ENCODE measurements around the gene SERPINH1.

Gene SERPINH1

DNA sequence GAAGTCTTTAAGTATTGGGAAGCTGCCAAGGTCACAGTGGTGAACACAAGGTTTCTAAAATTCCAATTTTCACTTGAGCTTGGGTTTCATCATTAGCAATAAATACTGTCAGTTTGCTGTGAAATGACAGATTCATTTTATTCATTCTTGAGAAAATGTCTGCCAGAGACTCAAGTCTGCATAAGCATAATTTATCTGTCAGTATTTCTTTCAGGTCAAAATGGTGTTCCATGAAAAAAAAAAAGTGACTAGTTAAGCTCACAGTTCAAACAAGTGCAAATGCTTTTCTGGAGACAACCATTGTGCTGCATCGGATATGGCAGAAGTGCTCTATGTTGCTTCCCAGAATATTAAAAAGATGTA is 28.2 kb upstream of the SERPINH1 start:
- DNase-seq: no peak

DNA sequence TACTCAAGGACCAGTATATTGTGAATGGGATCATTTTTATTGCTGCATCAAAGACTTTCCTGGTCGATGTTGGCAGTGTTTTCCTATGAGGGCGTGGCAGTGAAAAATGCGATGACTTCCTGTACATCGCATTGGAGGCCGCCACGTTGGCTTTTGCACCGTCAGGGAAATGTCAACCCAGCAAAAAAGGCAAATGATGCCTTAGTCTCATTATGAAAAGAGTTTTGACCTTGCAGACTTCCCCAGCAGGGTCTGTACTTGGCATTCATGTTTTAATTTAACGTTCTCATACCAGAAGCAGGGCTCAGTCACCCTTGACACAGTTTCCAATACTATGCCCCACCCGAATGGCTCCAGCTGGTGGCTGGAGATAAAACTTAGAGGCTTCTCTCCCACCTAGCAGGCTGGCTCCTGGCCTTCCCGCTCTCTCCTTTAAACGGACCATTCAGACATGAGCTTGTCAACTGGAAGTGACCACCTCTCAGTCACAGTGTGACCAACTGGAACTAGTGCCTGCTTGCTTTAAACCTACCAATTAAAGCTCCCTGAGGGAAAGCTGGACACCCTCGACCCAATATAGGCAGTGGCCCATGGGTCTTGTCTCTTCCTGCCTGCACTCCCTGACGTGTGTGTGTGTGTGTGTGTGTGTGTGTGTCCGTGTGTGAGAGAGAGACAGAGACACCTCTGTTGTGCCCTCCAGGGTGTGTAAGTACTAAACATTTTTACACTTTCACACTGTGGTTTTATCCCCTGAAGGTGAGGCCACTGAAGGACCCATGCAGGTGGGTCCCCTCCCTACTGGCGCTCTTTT is 27.6 kb upstream of the SERPINH1 start:
- DNase-seq: no peak

DNA sequence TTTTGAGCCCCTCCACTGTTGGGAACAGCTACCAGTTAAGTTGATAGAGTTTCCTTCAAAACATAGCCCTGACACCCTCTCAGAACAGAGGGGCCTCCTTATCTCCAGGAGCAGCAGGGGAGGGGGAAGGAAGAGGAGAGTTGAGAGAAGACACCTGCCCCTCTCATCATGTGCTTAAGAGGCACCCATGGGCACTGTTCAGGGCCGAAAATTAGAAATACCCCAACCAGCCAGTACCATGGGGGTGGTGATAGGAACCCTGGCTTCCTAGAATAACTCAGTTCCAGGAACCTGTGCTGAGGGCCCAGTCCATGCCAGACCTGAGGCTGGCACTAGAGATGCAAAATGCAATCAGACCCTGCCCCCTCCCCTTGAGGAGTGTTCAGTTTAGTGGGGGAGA is 27.0 kb upstream of the SERPINH1 start:
- DNase-seq: no peak

GRCh38 chr11:75536786-75537641 is 25.0 kb upstream of the SERPINH1 start:
- no peak for DNase-seq

GRCh38 chr11:75537740-75538139 is 24.3 kb upstream of the SERPINH1 start:
- no peak for DNase-seq

DNA sequence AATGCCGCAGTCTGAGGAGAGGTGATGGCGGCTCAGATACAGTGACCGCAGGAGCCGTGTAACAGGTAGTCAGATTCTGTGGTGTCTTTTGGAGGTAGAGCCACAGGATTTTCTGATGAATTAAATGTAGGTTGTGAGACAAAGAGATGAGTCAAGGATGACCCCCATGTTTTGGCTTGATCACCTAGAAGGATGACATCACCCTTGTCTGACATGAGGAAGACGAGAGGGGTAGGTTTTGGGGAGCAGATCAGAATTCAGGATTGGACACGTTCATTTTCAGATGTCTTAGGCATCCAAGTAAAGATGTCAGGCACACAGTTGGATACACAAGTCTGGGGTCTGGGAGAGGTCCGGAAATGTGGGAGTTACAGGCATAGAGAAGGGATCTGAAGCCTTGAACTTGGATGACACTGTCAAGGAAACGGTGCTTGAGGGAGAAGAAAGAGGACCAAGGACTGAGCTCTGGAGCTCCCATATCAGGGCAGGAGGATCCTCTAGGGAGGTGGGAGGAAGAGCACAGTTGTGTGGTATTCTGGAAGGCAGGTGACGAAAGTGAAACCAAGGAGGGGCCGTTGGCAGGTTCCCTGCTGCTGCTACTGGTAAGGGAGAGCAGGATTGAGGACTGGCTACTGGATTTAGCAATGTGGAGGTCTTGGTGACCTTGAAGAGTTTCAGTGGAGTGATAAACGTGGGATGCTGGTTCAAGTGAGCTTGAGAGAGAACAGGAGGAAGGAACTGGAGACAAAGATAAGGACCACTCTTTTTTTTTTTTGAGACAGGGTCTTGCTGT is 23.7 kb upstream of the SERPINH1 start:
- no peak for DNase-seq

GRCh38 chr11:75539459-75540334 is 22.4 kb upstream of the SERPINH1 start:
- DNase-seq: no peak

DNA sequence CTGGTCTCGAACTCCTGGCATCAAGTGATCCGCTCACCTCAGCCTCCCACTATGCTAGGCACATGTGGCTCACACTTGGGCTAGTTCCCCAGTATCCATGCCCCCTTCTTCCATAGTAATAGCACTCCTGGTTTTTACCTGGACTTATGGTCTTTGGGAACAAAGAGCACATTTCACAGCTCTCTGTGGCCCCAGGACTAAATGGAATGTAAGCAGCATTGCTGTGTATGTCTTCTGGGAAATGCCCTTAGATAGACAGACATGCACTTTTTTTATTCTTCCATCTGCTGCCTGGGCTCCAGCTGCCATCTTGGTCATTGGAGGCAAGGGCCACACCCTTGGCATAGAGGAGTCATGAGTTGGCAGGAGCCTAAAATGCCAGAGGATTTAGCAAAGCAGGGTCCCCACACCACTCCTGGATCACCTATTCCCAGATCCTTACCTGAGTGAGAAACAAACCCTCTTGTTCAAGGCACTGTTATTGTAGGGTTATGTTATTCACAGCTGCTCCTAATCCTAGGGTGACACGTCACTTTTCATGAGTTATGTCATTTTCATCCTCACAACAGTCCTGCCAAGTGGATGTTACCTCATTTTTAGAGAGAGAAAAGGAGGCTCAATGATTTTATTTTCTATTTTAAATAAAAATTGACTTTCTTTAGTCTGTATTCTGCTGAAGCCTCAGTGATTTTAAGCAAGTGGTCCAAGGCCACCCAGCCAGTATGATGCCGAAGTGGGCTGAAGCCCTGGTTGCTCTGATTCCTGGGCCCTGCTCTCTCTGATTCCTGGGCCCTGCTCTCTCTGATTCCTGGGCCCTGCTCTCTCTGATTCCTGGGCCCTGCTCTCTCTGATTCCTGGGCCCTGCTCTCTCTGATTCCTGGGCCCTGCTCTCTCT is 20.6 kb upstream of the SERPINH1 start:
- no peak for DNase-seq

GRCh38 chr11:75542088-75542438 is 20.0 kb upstream of the SERPINH1 start:
- DNase-seq: no peak

DNA sequence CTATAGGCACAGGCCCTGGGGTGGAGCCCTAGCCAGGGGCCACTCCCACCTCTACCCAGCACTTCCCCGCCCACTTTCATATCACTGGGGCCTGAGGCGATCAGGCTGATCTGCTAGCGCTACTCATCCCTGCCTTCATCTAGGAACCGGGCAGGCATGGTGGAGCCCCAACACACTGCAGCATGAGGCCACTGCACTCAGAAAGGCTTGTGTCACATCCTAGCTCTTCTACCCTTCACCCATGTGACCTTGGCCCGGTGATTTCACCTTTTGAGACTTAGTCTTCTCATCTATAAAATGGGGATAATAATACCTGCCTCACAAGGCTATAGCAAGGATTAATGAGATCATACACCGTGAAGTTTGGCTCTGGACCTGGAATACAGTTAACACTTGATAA is 18.2 kb upstream of the SERPINH1 start:
- DNase-seq: no peak

- DNase-seq: no peak
Measured at GRCh38 chr11:75547177-75547576, 14.9 kb upstream of the SERPINH1 start.

GRCh38 chr11:75547617-75548058 is 14.4 kb upstream of the SERPINH1 start:
- DNase-seq: peak; percentile 5

DNA sequence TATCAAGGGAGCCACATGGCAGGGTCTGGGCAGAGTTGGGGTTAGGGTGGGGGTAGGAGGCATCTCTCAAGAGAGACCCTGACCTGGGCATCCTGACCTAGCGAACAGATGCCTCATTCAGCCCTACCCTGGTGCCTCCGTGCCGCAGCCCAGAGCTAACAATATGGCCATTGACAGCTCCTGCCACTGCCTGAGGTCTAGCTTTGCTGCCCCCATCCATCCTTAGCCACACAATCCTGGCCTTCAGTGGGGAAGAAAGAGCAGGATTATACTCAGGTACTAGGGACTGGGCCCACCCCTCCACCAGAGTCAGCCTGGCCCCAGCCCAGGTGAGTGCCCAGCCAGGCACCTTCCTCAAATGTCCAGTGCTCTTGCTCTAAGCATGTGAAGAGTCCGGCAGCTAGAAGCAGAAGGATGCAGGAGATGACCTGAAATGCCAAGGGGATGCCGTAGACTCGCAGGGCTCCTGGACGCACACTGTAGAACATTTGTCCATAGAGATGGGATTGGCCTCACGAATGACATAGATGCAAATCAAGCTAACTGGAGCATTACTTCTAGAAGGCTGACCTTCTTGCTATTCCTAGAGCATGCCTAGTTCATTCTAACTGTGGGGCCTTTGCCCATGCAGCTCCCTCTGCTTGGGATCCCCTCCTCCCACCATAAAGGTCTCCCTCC is 13.3 kb upstream of the SERPINH1 start:
- DNase-seq: no peak

DNA sequence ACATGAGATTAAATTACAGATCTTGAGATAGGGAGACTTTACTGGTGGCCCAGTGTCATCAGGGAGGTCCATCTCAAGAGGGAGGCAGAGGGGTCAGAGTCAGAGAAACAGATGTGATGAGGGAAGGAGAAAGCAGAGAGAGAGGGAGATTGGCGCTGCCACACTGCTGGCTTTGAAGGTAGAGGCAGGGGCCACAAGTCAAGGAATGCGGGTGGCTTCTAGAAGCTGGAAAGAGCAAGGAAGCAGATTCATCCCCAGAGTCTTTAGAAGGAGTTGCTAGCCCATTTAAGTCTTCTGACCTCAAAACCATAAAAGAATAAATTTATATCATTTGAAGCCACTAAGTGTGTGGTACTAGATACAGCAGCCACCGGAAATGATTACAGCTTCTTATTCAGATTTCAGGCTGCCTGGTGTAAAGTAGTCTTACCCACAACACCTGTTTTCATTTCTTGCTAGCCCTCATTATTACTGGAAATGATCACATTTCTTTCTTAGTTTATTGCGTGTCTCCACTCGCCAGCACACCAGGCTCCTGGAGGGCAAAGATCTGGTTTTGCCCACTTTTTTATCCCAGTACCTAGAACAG is 12.6 kb upstream of the SERPINH1 start:
- DNase-seq: no peak

DNA sequence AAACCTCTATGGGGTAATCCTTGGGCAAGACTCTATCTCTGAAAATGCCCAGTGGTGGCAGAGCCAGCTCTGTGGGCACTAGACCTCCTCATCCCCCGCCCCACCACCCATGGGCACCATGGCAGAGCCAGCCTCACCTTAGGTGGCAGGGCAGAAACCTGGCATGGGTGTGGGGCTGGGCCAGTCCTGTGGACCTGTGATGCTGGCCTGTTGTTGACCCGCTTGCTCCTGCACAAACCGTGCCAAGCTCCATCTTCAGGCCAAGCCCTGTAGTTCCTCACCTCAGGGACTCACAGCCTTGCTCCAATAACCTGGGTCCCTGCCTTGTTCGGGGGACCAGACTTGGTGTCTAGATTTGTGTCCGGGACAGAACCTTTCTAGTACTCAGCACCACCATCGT is 8.9 kb upstream of the SERPINH1 start:
- no peak for DNase-seq

DNA sequence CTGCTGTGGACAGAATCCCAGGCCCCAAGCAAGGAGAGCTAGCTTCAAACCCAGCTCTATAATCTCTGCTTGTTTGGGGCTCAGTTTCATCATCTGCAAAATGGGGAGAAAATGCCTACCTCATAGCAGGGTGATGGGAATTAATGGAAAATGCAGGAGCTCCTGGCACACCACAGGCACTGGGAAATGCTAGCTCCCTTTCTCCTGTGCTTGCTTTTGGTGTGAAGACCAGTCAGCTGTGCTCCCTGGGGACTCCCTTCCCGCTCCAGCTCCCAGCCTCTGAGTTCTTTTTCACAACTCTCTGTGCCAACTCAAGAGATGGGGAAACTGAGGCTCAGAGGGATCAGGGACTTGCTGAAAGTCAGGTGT is 8.2 kb upstream of the SERPINH1 start:
- DNase-seq: no peak

DNA sequence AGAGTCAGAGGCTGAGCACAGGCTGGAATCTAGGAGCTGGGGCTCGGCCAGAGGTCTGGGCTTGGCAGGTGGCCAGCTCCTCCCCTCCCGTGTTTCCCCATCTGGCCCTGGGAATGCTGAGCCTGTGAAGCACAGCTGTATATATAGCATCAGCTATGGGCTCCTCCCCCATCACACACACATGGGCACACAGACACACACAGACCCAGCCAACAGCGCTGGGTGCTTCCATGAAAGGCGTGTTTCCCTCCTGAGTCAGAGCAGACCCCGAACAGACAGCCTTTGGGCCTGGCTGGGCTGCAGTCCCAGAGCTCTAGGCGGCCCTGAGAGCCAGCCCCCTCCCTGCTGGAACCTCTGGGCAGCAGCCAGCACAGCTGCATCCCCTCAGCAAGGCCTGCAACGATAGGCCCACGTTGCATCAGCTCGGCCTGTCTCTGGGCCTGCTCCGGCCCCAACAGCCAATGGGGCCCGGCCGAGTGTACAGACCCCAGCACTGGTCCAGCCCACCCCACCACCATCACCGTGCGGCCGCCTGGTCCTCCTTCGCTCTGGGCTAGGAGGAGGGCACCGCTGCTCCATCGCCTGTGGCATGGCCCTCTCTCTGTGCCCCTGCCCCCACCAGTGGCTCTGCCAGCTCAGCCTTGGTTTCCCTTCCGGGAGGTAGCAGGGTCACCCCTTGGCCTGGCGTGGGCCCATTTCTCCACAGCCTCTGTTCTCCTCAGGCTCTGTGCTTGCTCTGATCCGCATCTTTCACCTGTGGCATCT is 7.6 kb upstream of the SERPINH1 start:
- DNase-seq: no peak

DNA sequence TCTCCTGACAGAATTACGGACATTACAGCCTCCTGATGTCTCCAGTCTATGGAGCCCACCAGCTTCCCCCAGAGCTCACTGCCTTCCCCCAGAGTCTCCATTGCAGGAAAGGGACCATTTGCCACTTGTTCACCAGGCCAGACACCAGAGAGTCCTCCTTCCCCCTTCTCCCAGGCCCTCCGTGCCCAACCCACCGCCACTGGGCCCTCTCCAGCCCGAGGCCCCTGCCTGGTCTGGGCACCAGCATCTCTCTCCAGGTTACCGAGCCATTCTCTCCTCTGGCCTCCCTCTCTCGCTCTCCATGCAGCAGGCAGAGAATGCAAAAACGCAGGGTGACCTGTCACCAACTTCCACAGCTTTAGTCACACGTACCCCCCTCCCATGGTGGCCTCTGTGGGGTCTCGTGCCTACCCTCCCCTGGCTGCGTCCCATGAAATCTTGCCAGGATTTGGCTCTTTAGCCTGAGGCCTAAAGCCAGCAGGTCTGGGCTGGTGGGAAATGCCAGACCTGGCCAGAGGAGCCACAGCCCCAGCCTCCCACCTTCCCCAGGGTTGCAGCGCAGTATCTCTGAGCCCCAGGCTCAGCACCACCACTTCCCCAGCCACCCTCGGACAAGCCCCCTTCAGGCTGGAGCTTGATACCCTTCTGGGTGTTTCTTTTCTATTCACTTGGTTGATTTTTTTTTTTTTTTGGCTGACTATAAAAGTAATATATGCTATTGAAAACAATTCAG is 6.8 kb upstream of the SERPINH1 start:
- no peak for DNase-seq

DNA sequence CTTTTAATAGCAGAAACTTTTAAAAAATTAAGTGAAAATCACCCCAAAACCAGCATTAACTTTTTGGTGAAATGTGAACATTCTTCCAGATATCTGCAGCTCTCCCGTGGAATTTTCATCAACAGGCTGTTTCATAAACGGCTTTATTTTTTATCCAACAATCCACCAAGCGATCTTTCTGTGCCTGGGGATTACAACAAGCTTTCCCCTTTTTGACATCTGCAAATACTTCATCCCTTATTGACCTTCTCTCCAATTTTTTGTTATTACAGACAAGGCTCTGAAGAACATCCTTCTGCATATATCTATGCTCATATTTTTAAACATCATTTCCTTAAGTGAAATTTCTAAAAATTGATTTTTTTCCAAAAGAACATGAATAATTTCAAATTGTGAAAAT is 5.8 kb upstream of the SERPINH1 start:
- DNase-seq: no peak
